WTC11 (cell line): Measurements from ENCODE around the gene ZNF680.

Experiments
- CREB1 ChIP-seq: sonication (generic); formaldehyde crosslinking; IDR thresholded peaks from 2 replicates; pipeline ENCODE4 v1.8.0; 2023; ENCODE audit warnings: mild to moderate bottlenecking, missing genetic modification reagents
- CTCF ChIP-seq: fragments of 200-600 bp; IDR thresholded peaks from 2 replicates; pipeline ENCODE4 v1.8.0; 2022; ENCODE audit warnings: antibody characterized with exemption
- ELF4 ChIP-seq: sonication (generic); formaldehyde crosslinking; IDR thresholded peaks from 2 replicates; pipeline ENCODE4 v1.8.1; 2022; ENCODE audit warnings: low read depth, mild to moderate bottlenecking, moderate library complexity, missing genetic modification reagents
- KAT7 ChIP-seq: sonication (generic); formaldehyde crosslinking; IDR thresholded peaks from 2 replicates; pipeline ENCODE4 v1.8.1; 2023; ENCODE audit warnings: missing genetic modification reagents, mild to moderate bottlenecking, borderline replicate concordance
- NR2C2 ChIP-seq: sonication (generic); formaldehyde crosslinking; IDR thresholded peaks from 2 replicates; pipeline ENCODE4 v1.8.0; 2022; ENCODE audit warnings: mild to moderate bottlenecking, missing genetic modification reagents

GRCh38 chr7:64544010-64544409 lies 18.9 kb downstream of the ZNF680 start:
- TF ChIP-seq KAT7 (no peak), CTCF (no peak), CREB1 (no peak), ELF4 (no peak), NR2C2 (CRISPR knock-in tag) (no peak)
